Ascending aorta (tissue), 2 donors: ENCODE measurements around the gene KLHL34. TPM values are rescaled to one million over a fixed set of nuclear protein-coding genes. Genes with fewer than 3 reads are reported as not detected.
A peak's percentile ranks its signal among the peaks of the same experiment; 100 is the strongest.

Source experiments
- DNase-seq, 2 donors: peaks; one replicate each; pipeline ENCODE4 v3.0.0-alpha.2; 2019; ENCODE audit warnings: low spot score in 2 of 2
- H3K27ac ChIP-seq, 2 donors: fragments of 200-600 bp; sonication (generic); one replicate each; pipeline ENCODE4 v1.5.1; 2016 to 2017; ENCODE audit warnings: mild to moderate bottlenecking in 1 of 2
- H3K27me3 ChIP-seq: fragments of 200-600 bp; sonication (generic); one replicate; pipeline ENCODE4 v1.5.1; 2017
- H3K36me3 ChIP-seq, 2 donors: fragments of 200-600 bp; sonication (generic); one replicate each; pipeline ENCODE4 v1.5.1; 2016
- H3K4me1 ChIP-seq, 2 donors: fragments of 200-600 bp; sonication (generic); one replicate each; pipeline ENCODE4 v1.5.1; 2016 to 2017; ENCODE audit warnings: mild to moderate bottlenecking in 1 of 2
- H3K4me3 ChIP-seq, 2 donors: fragments of 200-600 bp; sonication (generic); one replicate each; pipeline ENCODE4 v1.5.1; 2016 to 2017; ENCODE audit warnings: mild to moderate bottlenecking in 1 of 2
- H3K9me3 ChIP-seq, 2 donors: fragments of 200-600 bp; sonication (generic); one replicate each; pipeline ENCODE4 v1.5.1; 2016
- CTCF ChIP-seq, 3 experiments: fragments of 200-600 bp in 2 of 3; fragments of 450-650 bp in 1 of 3; sonication (generic) in 2 of 3; IDR thresholded peaks; one replicate each; pipeline ENCODE4 v1.5.1; 2016 to 2019; ENCODE audit warnings: antibody characterized with exemption in 3 of 3, mild to moderate bottlenecking in 1 of 3, moderate library complexity in 1 of 3
- intact Hi-C: fragments of 100-400 bp; cut with DNase I; formaldehyde crosslinking; loops from one replicate; pipeline ENCODE4 v1.15.1; 2023
- total RNA-seq: library from RNA; depleted of rRNA; stranded (reverse); fragments of >200 nt; gene quantifications from one replicate; pipeline ENCODE4 v1.1.0, GENCODE V29; 2016

The KLHL34 gene
- total RNA-seq, 1 donor from 2014 or later, result not detected

GRCh38 chrX:21659320-21659719 lies 1.2 kb upstream of the KLHL34 start:
- Histone ChIP-seq H3K9me3 (no peaks in the 10 kb centered on the region), H3K27ac (no peak overlapping the region), H3K36me3 (no peaks in the 10 kb centered on the region), H3K27me3 (no peaks in the 10 kb centered on the region), H3K4me3 (no peak overlapping the region), H3K4me1 (no peaks in the 10 kb centered on the region)
- DNase-seq, result no peak
- TF ChIP-seq CTCF (IDR thresholded peaks at IDR 0.05), result no peak
- intact Hi-C loops, result no loop called here

- Histone ChIP-seq H3K4me3 (peak overlapping the region in 1 of 2 donors; percentile 25), H3K4me1 (no peaks in the 10 kb centered on the region), H3K27ac (no peak overlapping the region), H3K36me3 (no peaks in the 10 kb centered on the region), H3K27me3 (no peaks in the 10 kb centered on the region), H3K9me3 (no peaks in the 10 kb centered on the region)
- no peak for TF ChIP-seq CTCF (IDR thresholded peaks at IDR 0.05)
- intact Hi-C loops, result no loop called here
- no peak for DNase-seq
These were observed 616 bp upstream of the KLHL34 start for GRCh38 chrX:21658746-21659145.

GRCh38 chrX:21657318-21658151 lies 595 bp downstream of the KLHL34 start:
- H3K4me3 ChIP-seq, result peak overlapping the region in 1 of 2 donors; percentile 25

GRCh38 chrX:21656587-21657317 lies 1.4 kb downstream of the KLHL34 start:
- DNase-seq, result no peak
- no peak for TF ChIP-seq CTCF (IDR thresholded peaks at IDR 0.05)
- Histone ChIP-seq H3K27me3 (no peaks in the 10 kb centered on the region), H3K27ac (no peak overlapping the region), H3K36me3 (no peaks in the 10 kb centered on the region), H3K4me1 (no peaks in the 10 kb centered on the region), H3K4me3 (peak overlapping the region; percentile 23 to 26), H3K9me3 (no peaks in the 10 kb centered on the region)
- intact Hi-C loops, result no loop called here

More at GRCh38 chrX:21657318-21658151, 595 bp downstream of the KLHL34 start:
- Histone ChIP-seq H3K9me3 (no peaks in the 10 kb centered on the region), H3K4me1 (no peaks in the 10 kb centered on the region), H3K36me3 (no peaks in the 10 kb centered on the region), H3K27me3 (no peaks in the 10 kb centered on the region), H3K27ac (no peak overlapping the region)
- intact Hi-C loops, result no loop called here
- TF ChIP-seq CTCF (IDR thresholded peaks at IDR 0.05), result no peak
- no peak for DNase-seq

GRCh38 chrX:21655901-21656586 lies 2.1 kb downstream of the KLHL34 start:
- no peak for TF ChIP-seq CTCF (IDR thresholded peaks at IDR 0.05)
- no peak overlapping the region for H3K27ac ChIP-seq
- peak overlapping the region; percentile 23 to 26 for H3K4me3 ChIP-seq
- no peaks in the 10 kb centered on the region for H3K27me3 ChIP-seq
- DNase-seq, result no peak
- no peaks in the 10 kb centered on the region for H3K36me3 ChIP-seq
- H3K9me3 ChIP-seq, result no peaks in the 10 kb centered on the region
- intact Hi-C loops, result no loop called here
- H3K4me1 ChIP-seq, result no peaks in the 10 kb centered on the region
